ENCODE data around the gene PHOSPHO2.

GRCh38 chr2:169727065-169727464 is 32.8 kb downstream of the PHOSPHO2 start:
- TF ChIP-seq POLR2A (IDR thresholded peaks at IDR 0.05) (no peak), CTCF (IDR thresholded peaks at IDR 0.05) (no peak)
